GM12874 (cell line): ENCODE measurements around the gene SRY.
A peak's percentile ranks its signal among the peaks of the same experiment; 100 is the strongest.

Source experiments
- CTCF ChIP-seq: IDR thresholded peaks from 2 replicates; pipeline ENCODE4 v1.5.1; 2011; ENCODE audit warnings: low read depth, mild to moderate bottlenecking, control low read depth, low read length, moderate library complexity; ENCODE audit not compliant: insufficient read depth

The SRY gene

GRCh38 chrY:2787600-2787999 lies at the start of gene SRY:
Gene SRY (minus strand): TSS chrY:2787682. CDS start chrY:2787603, 79 bp downstream.
- no peak for TF ChIP-seq CTCF

- TF ChIP-seq CTCF = no peak
These were observed 49.6 kb upstream of the SRY start for GRCh38 chrY:2837078-2837477.

GRCh38 chrY:2835230-2835629 lies 47.7 kb upstream of the SRY start:
- no peak for TF ChIP-seq CTCF

GRCh38 chrY:2828497-2828896 lies 41.0 kb upstream of the SRY start:
- TF ChIP-seq CTCF = no peak

GRCh38 chrY:2824471-2824870 lies 37.0 kb upstream of the SRY start:
- no peak for TF ChIP-seq CTCF

- TF ChIP-seq CTCF = 0 out of 2 replicates have a peak, but pooled peaks have one; percentile 9
These were observed 12.8 kb upstream of the SRY start for GRCh38 chrY:2800246-2800645.

GRCh38 chrY:2797991-2798390 lies 10.5 kb upstream of the SRY start:
- TF ChIP-seq CTCF = no peak
